Activated CD4-positive, alpha-beta T cell treated with anti-CD3 and anti-CD28 coated beads, Interleukin-2, amount 10 ng/mL, durations not matched to agents 7 days and 5 days (primary cell): ENCODE results near the gene KMT2D. TPM values are rescaled to one million over a fixed set of nuclear protein-coding genes. Genes with fewer than 3 reads are reported as not detected.

Source experiments
- CTCF ChIA-PET: fragments of 350-600 bp; sonication (Branson Sonifier 250); formaldehyde crosslinking; loops from one replicate; lab custom pipeline; 2021; ENCODE audit warnings: antibody characterized with exemption; lab: Charles Lee
- POLR2A ChIA-PET: fragments of 350-600 bp; sonication (Branson Sonifier 250); formaldehyde crosslinking; loops from one replicate; lab custom pipeline; 2021; ENCODE audit warnings: antibody characterized with exemption; lab: Charles Lee
- DNase-seq: peaks from one replicate; pipeline ENCODE4 v3.0.0-alpha.2; 2020
- H3K27ac Mint-ChIP-seq: one replicate; pipeline ENCODE4 v1.8.0; 2021; ENCODE audit warnings: mild to moderate bottlenecking, moderate library complexity, mixed read lengths
- H3K27me3 Mint-ChIP-seq: one replicate; pipeline ENCODE4 v1.8.0; 2021; ENCODE audit warnings: mixed read lengths
- H3K36me3 Mint-ChIP-seq: one replicate; pipeline ENCODE4 v1.8.0; 2021; ENCODE audit warnings: low read depth, mixed read lengths
- H3K4me1 Mint-ChIP-seq: one replicate; pipeline ENCODE4 v1.8.0; 2021; ENCODE audit warnings: mixed read lengths
- H3K4me3 Mint-ChIP-seq: one replicate; pipeline ENCODE4 v1.8.0; 2021; ENCODE audit warnings: mild to moderate bottlenecking, moderate library complexity, mixed read lengths
- H3K9me3 Mint-ChIP-seq: one replicate; pipeline ENCODE4 v1.8.0; 2021; ENCODE audit warnings: mixed read lengths
- total RNA-seq, 2 experiments: library from RNA; stranded (reverse); gene quantifications; one replicate each; pipeline ENCODE4 v1.2.3, GENCODE V29; 2021

KMT2D gene
- total RNA-seq, result 100 to 1,000 TPM in 1 of 2 experiments, 10 to 100 TPM in 1; 97.9 to 116 TPM

GRCh38 chr12:49060237-49061156, at the start of gene KMT2D:
KMT2D (minus strand) TSS chr12:49060794; CDS start chr12:49055324, 5,470 bp downstream.
- H3K27ac Mint-ChIP-seq, result peak within 1 kb of the TSS; percentile 94
- H3K36me3 Mint-ChIP-seq, result peaks cover 18% of the 10 kb centered on the region
- ChIA-PET POLR2A (interaction anchor here (0.6 to 0.7 kb wide), 2 partner anchors 9 to 195 kb away, joined by 3 read pairs; partner anchors contain the start of genes RHEBL1 and RND1), CTCF (interaction anchor here (0.8 to 2.6 kb wide), 5 partner anchors 9 to 25 kb away, joined by 3 to 7 read pairs (median 3); partner anchors contain the start of gene RHEBL1)
- H3K4me1 Mint-ChIP-seq, result peaks cover 43% of the 10 kb centered on the region
- no peaks in the 10 kb centered on the region for H3K9me3 Mint-ChIP-seq
- H3K27me3 Mint-ChIP-seq, result no peaks in the 10 kb centered on the region
- H3K4me3 Mint-ChIP-seq, result peak within 1 kb of the TSS; percentile 94
- DNase-seq, result peak; percentile 89

DNA sequence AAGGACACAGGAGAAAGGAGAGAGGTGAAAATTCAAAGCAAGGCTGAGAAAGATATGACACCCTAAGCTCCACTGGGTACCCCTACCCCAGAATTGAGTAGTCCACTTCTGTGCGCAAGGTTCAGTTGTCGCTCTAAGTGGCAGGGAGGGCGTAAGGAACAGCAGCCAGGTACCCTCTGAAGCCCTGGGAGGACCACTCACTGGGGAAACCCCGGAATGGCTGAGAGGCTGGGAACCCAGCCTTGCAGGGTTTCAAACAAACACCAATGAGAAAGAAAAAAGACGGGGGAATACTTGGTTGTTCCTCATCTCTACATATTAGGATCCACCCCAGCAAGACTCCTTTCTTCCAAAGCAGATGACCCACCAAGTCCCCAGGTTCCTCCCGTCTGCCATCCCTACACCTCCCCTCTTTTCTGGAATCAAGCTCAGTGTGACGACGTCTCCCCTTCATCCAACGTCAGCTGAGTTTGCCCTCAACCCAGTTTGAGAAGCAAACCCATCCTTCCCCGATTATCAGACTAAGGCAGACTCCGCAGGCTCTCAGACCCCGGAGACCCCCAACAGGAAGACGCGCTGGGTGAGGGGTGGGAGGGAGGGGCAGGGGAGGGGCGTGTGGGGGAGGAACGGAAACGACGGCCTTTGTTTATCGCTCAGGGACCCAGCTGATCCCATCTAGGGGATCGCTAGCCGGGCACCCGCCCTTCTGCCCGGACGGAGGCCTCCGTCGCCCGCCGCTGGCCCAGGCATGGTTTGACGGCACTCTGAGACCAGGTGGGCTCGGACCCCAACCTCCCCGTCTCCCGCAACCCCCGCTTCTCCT, 49.3 kb upstream of the KMT2D start:
- ChIA-PET POLR2A (interaction anchor here (0.6 to 2.8 kb wide), 2 partner anchors 9 to 21 kb away, joined by 4 to 9 read pairs; partner anchors contain the start of gene TUBA1B), CTCF (interaction anchor here (0.8 to 7.3 kb wide), 14 partner anchors 7 to 170 kb away, joined by 3 to 47 read pairs (median 6); partner anchors contain the start of genes DHH and TUBA1B)
- no peaks in the 10 kb centered on the region for H3K9me3 Mint-ChIP-seq
- peak overlapping the region; percentile 96 for H3K4me3 Mint-ChIP-seq
- H3K4me1 Mint-ChIP-seq, result peaks cover 25% of the 10 kb centered on the region
- H3K27ac Mint-ChIP-seq, result peak overlapping the region; percentile 94
- no peaks in the 10 kb centered on the region for H3K27me3 Mint-ChIP-seq
- peaks cover 6% of the 10 kb centered on the region for H3K36me3 Mint-ChIP-seq
- DNase-seq, result peak; percentile 28

DNA sequence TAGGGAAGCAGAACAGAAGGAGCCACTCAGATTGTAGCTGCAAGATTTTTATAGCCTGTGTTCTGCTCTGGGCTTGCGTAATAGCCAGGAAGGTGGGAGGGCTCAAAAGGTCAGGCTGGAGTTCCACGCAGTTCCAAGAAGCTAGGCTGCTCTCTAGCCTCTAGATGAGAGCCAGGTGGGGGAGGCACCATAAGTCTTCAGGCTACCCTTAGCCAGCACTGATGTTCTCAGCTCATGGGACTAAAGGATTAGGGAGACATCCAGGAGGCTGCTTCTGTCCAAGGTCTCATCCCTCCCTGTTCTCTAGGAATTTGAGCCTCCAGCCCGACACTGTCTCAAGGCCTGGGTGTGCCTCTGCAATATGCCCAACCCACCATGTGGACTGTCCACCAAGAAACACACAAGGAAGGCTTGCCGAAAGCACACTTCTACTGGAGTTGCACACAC, 48.4 kb upstream of the KMT2D start:
- H3K9me3 Mint-ChIP-seq, result no peaks in the 10 kb centered on the region

GRCh38 chr12:49105504-49106084, 45.0 kb upstream of the KMT2D start:
- Mint-ChIP-seq H3K36me3 (peaks cover 24% of the 10 kb centered on the region), H3K9me3 (no peaks in the 10 kb centered on the region), H3K27ac (no peak overlapping the region), H3K4me3 (no peak overlapping the region), H3K4me1 (peaks cover 21% of the 10 kb centered on the region), H3K27me3 (no peaks in the 10 kb centered on the region)
- DNase-seq, result no peak
- ChIA-PET POLR2A (interaction anchor here (0.8 kb wide), 1 partner anchor 19 kb away, joined by 3 read pairs; no protein-coding TSS in a partner anchor), CTCF (interaction anchor here (1.3 to 5.1 kb wide), 8 partner anchors 8 to 165 kb away, joined by 3 to 28 read pairs (median 6); partner anchors contain the start of gene DHH)

More for the DNA sequence above, 48.4 kb upstream of the KMT2D start:
- no peaks in the 10 kb centered on the region for H3K27me3 Mint-ChIP-seq
- H3K4me3 Mint-ChIP-seq, result peak overlapping the region; percentile 96
- H3K36me3 Mint-ChIP-seq, result peaks cover 9% of the 10 kb centered on the region
- H3K27ac Mint-ChIP-seq, result peak overlapping the region; percentile 94
- H3K4me1 Mint-ChIP-seq, result peaks cover 28% of the 10 kb centered on the region
- no peak for DNase-seq
- CTCF ChIA-PET, result interaction anchor here (0.9 to 7.3 kb wide), 8 partner anchors 8 to 69 kb away, joined by 3 to 47 read pairs (median 8); partner anchors contain the start of genes DHH and TUBA1B
- POLR2A ChIA-PET, result interaction anchor here (1.0 to 2.8 kb wide), 2 partner anchors 9 to 22 kb away, joined by 8 to 9 read pairs; partner anchors contain the start of gene TUBA1B

- no peak for DNase-seq
- CTCF ChIA-PET, result interaction anchor here (0.6 to 5.1 kb wide), 10 partner anchors 8 to 421 kb away, joined by 3 to 28 read pairs (median 4); partner anchors contain the start of gene DHH
- Mint-ChIP-seq H3K27me3 (no peaks in the 10 kb centered on the region), H3K9me3 (no peaks in the 10 kb centered on the region), H3K4me3 (no peak overlapping the region), H3K36me3 (peaks cover 28% of the 10 kb centered on the region), H3K27ac (no peak overlapping the region), H3K4me1 (peaks cover 20% of the 10 kb centered on the region)
- POLR2A ChIA-PET, result interaction anchor here (0.8 kb wide), 1 partner anchor 20 kb away, joined by 3 read pairs; no protein-coding TSS in a partner anchor
These were observed 44.2 kb upstream of the KMT2D start for GRCh38 chr12:49104822-49105221.

DNA sequence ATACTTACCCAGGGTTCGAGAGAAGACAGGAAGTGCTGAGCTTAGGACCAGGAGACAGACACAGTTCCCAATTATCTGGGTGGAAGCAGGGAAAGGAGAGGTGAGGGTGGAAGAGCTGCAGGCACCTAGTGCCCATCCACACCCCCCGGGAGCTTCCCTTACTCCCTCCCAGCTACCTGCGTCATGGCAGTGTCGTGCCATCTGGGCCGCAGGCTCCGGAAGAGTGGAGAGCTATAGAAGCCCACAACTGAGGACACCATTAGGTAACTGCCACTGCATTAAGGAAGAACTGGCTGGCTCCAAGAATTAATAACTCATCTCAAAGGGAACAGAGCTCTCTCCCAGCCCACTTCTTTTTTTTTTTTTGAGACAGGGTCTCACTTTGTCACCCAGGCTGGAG, 39.8 kb upstream of the KMT2D start:
- Mint-ChIP-seq H3K9me3 (no peaks in the 10 kb centered on the region), H3K27ac (no peak overlapping the region), H3K4me3 (no peak overlapping the region), H3K4me1 (peaks cover 4% of the 10 kb centered on the region), H3K36me3 (peaks cover 38% of the 10 kb centered on the region), H3K27me3 (peaks cover 4% of the 10 kb centered on the region)
- POLR2A ChIA-PET, result interaction anchor here (1.4 kb wide), 1 partner anchor 8 kb away, joined by 8 read pairs; no protein-coding TSS in a partner anchor
- CTCF ChIA-PET, result interaction anchor here (0.6 to 6.1 kb wide), 6 partner anchors 9 to 37 kb away, joined by 3 to 47 read pairs (median 10); partner anchors contain the start of genes LMBR1L and TUBA1B
- DNase-seq, result no peak

DNA sequence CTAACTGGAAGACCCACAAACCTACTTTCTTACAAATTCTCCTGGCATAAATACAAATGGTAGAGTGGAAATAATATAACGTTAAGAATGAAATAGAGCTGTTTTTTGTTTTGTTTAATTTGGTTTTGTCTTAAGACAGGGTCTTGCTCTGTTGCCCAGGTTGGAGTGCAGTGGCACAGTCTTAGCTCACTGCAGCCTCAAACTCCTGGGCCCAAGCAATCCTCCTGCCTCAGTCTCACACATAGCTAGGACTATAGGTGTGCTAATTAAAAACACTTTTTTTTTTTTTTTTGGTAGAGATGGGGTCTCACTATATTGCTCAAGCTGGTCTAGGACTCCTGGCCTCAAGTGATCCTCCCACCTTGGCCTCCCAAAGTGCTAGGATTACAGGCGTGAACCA, 38.1 kb upstream of the KMT2D start:
- no peaks in the 10 kb centered on the region for H3K9me3 Mint-ChIP-seq
- no peak overlapping the region for H3K27ac Mint-ChIP-seq
- peaks cover 37% of the 10 kb centered on the region for H3K36me3 Mint-ChIP-seq
- H3K4me1 Mint-ChIP-seq, result peaks cover 13% of the 10 kb centered on the region
- ChIA-PET CTCF (interaction anchor here (1.0 to 6.1 kb wide), 8 partner anchors 11 to 345 kb away, joined by 3 to 47 read pairs (median 8); partner anchors contain the start of genes LMBR1L, RHEBL1 and TUBA1B), POLR2A (interaction anchor here (0.6 to 1.4 kb wide), 2 partner anchors 32 to 252 kb away, joined by 3 read pairs; partner anchors contain the start of gene TUBA1B)
- no peak for DNase-seq
- peaks cover 20% of the 10 kb centered on the region for H3K27me3 Mint-ChIP-seq
- H3K4me3 Mint-ChIP-seq, result no peak overlapping the region

GRCh38 chr12:49098035-49098451, 37.4 kb upstream of the KMT2D start:
- ChIA-PET CTCF (interaction anchor here (0.6 to 6.1 kb wide), 9 partner anchors 10 to 345 kb away, joined by 3 to 47 read pairs (median 7); partner anchors contain the start of genes LMBR1L, RHEBL1 and TUBA1B), POLR2A (interaction anchor here (1.4 kb wide), 1 partner anchor 33 kb away, joined by 3 read pairs; the partner anchor contains the start of gene TUBA1B)
- Mint-ChIP-seq H3K27ac (no peak overlapping the region), H3K27me3 (peaks cover 27% of the 10 kb centered on the region), H3K9me3 (no peaks in the 10 kb centered on the region), H3K4me1 (peaks cover 18% of the 10 kb centered on the region), H3K36me3 (peaks cover 35% of the 10 kb centered on the region), H3K4me3 (no peak overlapping the region)
- peak; percentile 69 for DNase-seq

DNA sequence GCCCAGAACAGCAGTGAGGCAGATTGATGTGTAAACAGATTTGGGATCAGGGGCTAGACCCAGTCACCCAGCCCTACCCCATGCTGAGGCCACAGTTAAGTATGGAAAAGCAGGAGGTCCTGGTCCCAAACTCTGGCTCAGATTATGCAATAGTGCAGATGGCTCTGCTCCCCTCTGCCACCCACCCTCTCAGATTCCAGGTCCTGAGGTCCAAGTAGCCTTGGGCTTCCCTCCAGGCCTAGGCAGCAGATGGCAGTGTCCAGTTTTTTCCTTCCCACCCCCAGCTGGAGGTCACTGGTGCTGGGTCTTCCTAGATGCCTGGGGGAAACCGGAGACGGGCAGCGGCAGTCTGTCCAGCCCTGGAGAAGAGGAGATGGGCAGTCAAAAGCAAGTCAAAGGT, 36.8 kb upstream of the KMT2D start:
- H3K36me3 Mint-ChIP-seq, result peaks cover 35% of the 10 kb centered on the region
- no peak overlapping the region for H3K27ac Mint-ChIP-seq
- ChIA-PET POLR2A (no interaction called here), CTCF (interaction anchor here (0.5 to 6.1 kb wide), 5 partner anchors 10 to 52 kb away, joined by 4 to 47 read pairs (median 10); partner anchors contain the start of genes LMBR1L and TUBA1B)
- DNase-seq, result no peak
- no peak overlapping the region for H3K4me3 Mint-ChIP-seq
- peaks cover 33% of the 10 kb centered on the region for H3K27me3 Mint-ChIP-seq
- H3K4me1 Mint-ChIP-seq, result peaks cover 21% of the 10 kb centered on the region
- H3K9me3 Mint-ChIP-seq, result no peaks in the 10 kb centered on the region

- no peak for DNase-seq
- Mint-ChIP-seq H3K27me3 (peaks cover 55% of the 10 kb centered on the region), H3K4me1 (peaks cover 43% of the 10 kb centered on the region), H3K4me3 (no peak overlapping the region), H3K27ac (no peak overlapping the region), H3K9me3 (no peaks in the 10 kb centered on the region), H3K36me3 (peaks cover 22% of the 10 kb centered on the region)
- ChIA-PET CTCF (interaction anchor here (1.1 to 6.1 kb wide), 12 partner anchors 9 to 245 kb away, joined by 3 to 26 read pairs (median 7); partner anchors contain the start of genes RHEBL1 and TUBA1B), POLR2A (no interaction called here)
These were observed 34.4 kb upstream of the KMT2D start for GRCh38 chr12:49094975-49095365.
